Esophagus muscularis mucosa (tissue), 4 donors: ENCODE data around the gene EGR1. TPM values are rescaled to one million over a fixed set of nuclear protein-coding genes. Genes with fewer than 3 reads are reported as not detected.

ENCODE experiments used
- DNase-seq: peaks from one replicate; pipeline ENCODE4 v3.0.0-alpha.2; 2017; ENCODE audit errors: extremely low spot score
- H3K27ac ChIP-seq, 4 donors: fragments of 200-600 bp; sonication (generic); replicated peaks in 1 of 4; 1 replicate in 3 of 4; 2 replicates in 1 of 4; pipeline ENCODE4 v1.5.1; 2016 to 2019; ENCODE audit warnings: mild to moderate bottlenecking in 1 of 4
- H3K27me3 ChIP-seq, 4 donors: fragments of 200-600 bp; sonication (generic); one replicate each; pipeline versions ENCODE4 v1.5.1 to v1.6.0; 2016 to 2019
- H3K36me3 ChIP-seq, 4 donors: fragments of 200-600 bp; sonication (generic); one replicate each; pipeline ENCODE4 v1.5.1; 2016 to 2019
- H3K4me1 ChIP-seq, 4 donors: fragments of 200-600 bp; sonication (generic); one replicate each; pipeline ENCODE4 v1.5.1; 2016 to 2019
- H3K4me3 ChIP-seq, 4 donors: fragments of 200-600 bp; sonication (generic); 1 replicate in 2 of 4; 2 replicates in 2 of 4; pipeline ENCODE4 v1.5.1; 2016 to 2019; ENCODE audit warnings: mild to moderate bottlenecking in 4 of 4, moderate library complexity in 1 of 4
- H3K9me3 ChIP-seq, 4 donors: fragments of 200-600 bp; sonication (generic); 1 replicate in 3 of 4; 2 replicates in 1 of 4; pipeline ENCODE4 v1.5.1; 2016 to 2019
- CTCF ChIP-seq, 3 experiments: fragments of 200-600 bp in 2 of 3; fragments of 450-650 bp in 1 of 3; sonication (generic) in 2 of 3; IDR thresholded peaks; one replicate each; pipeline ENCODE4 v1.5.1; 2017 to 2019; ENCODE audit warnings: antibody characterized with exemption in 3 of 3, mild to moderate bottlenecking in 2 of 3, moderate library complexity in 1 of 3
- EP300 ChIP-seq: sonication (generic); formaldehyde crosslinking; IDR thresholded peaks from one replicate; pipeline ENCODE4 v1.6.1; 2017; ENCODE audit warnings: antibody characterized with exemption
- POLR2A ChIP-seq: fragments of 450-650 bp; IDR thresholded peaks from one replicate; pipeline ENCODE4 v1.6.1; 2017; ENCODE audit warnings: antibody characterized with exemption, moderate library complexity, mild to moderate bottlenecking, low read depth
- POLR2AphosphoS5 ChIP-seq, 2 donors: sonication (generic); formaldehyde crosslinking; IDR thresholded peaks; one replicate each; pipeline ENCODE4 v1.6.1; 2017; ENCODE audit warnings: antibody characterized with exemption in 2 of 2
- WGBS: methylation state at CpG from one replicate; pipeline ENCODE4 v1.1.5; 2018; 5-methylcytosine and 5-hydroxymethylcytosine counted together
- intact Hi-C: fragments of 100-400 bp; cut with DNase I; formaldehyde crosslinking; loops from one replicate; pipeline ENCODE4 v1.15.1; 2023
- total RNA-seq, 4 donors: library from RNA; depleted of rRNA; stranded (reverse); fragments of >200 nt; gene quantifications; one replicate each; pipeline versions ENCODE4 v1.1.0 to v1.2.1, GENCODE V29; 2016

Gene EGR1
- total RNA-seq, 4 donors from 2014 or later, result 9.6 to 138 (median 13.5) TPM

GRCh38 chr5:138498376-138498775 lies 33.1 kb downstream of the EGR1 start:
- H3K27ac ChIP-seq, result no peak overlapping the region
- DNase-seq, result no peak
- no peak overlapping the region for H3K4me3 ChIP-seq
- no peaks in the 10 kb centered on the region for H3K27me3 ChIP-seq
- WGBS, result 63% methylated on average over 4 of the region's 4 CpGs
- no peaks in the 10 kb centered on the region for H3K9me3 ChIP-seq
- H3K36me3 ChIP-seq, result no peaks in the 10 kb centered on the region
- peaks cover 0 to 23% (median 20%) of the 10 kb centered on the region in 4 donors for H3K4me1 ChIP-seq
- TF ChIP-seq POLR2A (no peak), EP300 (no peak), CTCF (IDR thresholded peaks at IDR 0.05) (no peak), POLR2AphosphoS5 (IDR thresholded peaks at IDR 0.05) (no peak)
- intact Hi-C loops, result no loop called here

DNA sequence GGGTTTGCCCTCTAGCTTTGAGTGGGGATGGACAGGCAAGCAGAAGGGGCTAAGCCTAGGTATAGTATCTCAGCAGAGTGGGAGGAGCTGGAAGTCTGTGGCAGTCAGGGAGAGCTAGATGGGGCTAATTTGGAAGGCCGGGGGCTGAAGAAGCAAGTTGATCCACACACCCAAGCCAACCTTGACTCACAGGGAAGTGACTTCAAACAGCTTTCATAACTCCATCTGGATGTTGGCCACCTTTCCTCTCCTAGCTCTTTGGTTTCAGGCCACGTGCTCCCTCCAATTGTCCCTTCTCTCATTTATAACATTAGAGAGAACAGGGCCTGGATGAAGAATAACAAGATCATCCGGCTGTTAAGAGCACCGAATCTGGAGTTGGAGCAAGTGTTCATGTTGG lies 36.8 kb downstream of the EGR1 start:
- Histone ChIP-seq H3K9me3 (no peaks in the 10 kb centered on the region), H3K27ac (peak overlapping the region; percentile 24 to 72 (median 50)), H3K27me3 (no peaks in the 10 kb centered on the region), H3K4me3 (no peak overlapping the region), H3K36me3 (peaks cover 4 to 14% (median 7%) of the 10 kb centered on the region in 4 donors), H3K4me1 (peaks cover 18 to 39% (median 39%) of the 10 kb centered on the region in 4 donors)
- intact Hi-C loops, result loop anchor here (5.0 kb wide), 1 partner anchor 40 kb away; the partner anchor contains the start of gene ETF1
- TF ChIP-seq EP300 (no peak), POLR2AphosphoS5 (IDR thresholded peaks at IDR 0.05) (peak in 1 of 2 donors; percentile 17)
- no peak for DNase-seq
- WGBS, result 31% methylated on average over 4 of the region's 4 CpGs

DNA sequence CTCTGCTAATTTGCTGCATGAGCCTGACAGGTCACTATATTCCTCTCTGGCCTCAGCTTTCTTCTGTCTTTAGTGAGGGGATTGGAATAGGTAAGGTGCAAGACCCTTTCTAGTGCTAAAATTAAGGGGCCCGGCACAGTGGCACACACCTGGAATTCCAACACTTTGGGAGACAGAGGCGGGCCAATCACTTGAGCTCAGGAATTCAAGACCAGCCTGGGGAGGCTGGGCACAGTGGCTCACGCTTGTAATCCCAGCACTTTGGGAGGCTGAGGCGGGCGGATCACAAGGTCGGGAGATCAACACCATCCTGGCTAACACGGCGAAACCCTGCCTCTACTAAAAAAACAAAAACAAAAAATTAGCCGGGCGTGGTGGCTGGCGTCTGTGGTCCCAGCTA lies 37.2 kb downstream of the EGR1 start:
- WGBS, result 91% methylated on average over 11 of the region's 11 CpGs

DNA sequence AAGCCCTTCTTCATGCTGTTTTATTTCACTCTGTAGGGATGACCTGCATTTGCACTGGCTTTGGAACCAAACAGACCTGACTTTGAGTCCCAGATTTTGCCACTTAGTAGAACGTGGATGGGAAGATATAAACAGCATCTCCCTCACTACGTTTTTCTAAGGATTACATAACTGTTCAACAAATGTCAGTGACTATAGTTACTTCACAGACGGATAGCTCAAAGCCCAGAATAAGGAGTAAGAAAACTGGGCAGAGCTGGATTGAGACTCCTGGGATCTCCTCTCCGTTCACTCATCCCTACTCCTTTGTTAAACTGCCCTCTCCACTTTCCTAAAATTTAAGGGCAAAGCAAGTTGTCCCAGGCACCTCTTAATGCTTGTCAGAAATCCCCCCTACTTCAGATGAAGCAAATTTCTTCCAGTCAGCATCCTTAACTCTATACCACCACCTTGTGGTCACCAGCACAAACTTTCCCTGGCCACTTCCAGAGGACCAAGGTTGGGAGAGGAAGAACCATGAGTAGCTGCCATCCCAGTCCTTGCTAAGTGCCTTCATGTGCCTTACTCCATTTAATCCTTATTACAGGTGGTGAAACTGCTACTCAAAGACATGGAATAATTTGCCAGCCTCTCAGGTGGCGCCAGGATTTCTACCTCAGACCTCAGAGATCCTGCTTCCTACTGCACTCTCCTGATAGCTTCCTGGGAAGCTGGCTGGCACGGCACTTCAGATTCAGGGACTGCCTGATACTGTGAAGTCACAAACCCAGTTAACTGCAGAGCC lies 38.4 kb downstream of the EGR1 start:
- 23% methylated on average over 6 of the region's 6 CpGs for WGBS
- intact Hi-C loops, result loop anchor here (1.0 to 5.0 kb wide), 2 partner anchors 39 to 53 kb away; partner anchors contain the start of gene ETF1
- DNase-seq, result no peak
- peak; percentile 77 to 85 (median 82) for TF ChIP-seq CTCF (IDR thresholded peaks at IDR 0.05)
- TF ChIP-seq POLR2A, result no peak
- peak in 1 of 2 donors; percentile 38 for TF ChIP-seq POLR2AphosphoS5 (IDR thresholded peaks at IDR 0.05)
- H3K27me3 ChIP-seq, result no peaks in the 10 kb centered on the region
- H3K36me3 ChIP-seq, result peaks cover 19 to 30% (median 22%) of the 10 kb centered on the region in 4 donors
- H3K27ac ChIP-seq, result peak overlapping the region; percentile 55 to 72 (median 61)
- H3K9me3 ChIP-seq, result no peaks in the 10 kb centered on the region
- H3K4me1 ChIP-seq, result peaks cover 18 to 39% (median 39%) of the 10 kb centered on the region in 4 donors
- no peak overlapping the region for H3K4me3 ChIP-seq

More for the DNA sequence above, 37.2 kb downstream of the EGR1 start:
- Histone ChIP-seq H3K27me3 (no peaks in the 10 kb centered on the region), H3K4me1 (peaks cover 18 to 39% (median 39%) of the 10 kb centered on the region in 4 donors), H3K36me3 (peaks cover 8 to 18% (median 11%) of the 10 kb centered on the region in 4 donors), H3K9me3 (no peaks in the 10 kb centered on the region), H3K27ac (peak overlapping the region in 3 of 4 donors; percentile 35 to 72 (median 64)), H3K4me3 (no peak overlapping the region)
- TF ChIP-seq POLR2A (no peak), EP300 (no peak), CTCF (IDR thresholded peaks at IDR 0.05) (no peak), POLR2AphosphoS5 (IDR thresholded peaks at IDR 0.05) (no peak)
- DNase-seq, result no peak
- intact Hi-C loops, result loop anchor here (5.0 kb wide), 1 partner anchor 40 kb away; the partner anchor contains the start of gene ETF1

GRCh38 chr5:138504799-138505198 lies 39.5 kb downstream of the EGR1 start:
- TF ChIP-seq EP300 (no peak), POLR2AphosphoS5 (IDR thresholded peaks at IDR 0.05) (peak; percentile 23 to 39), POLR2A (no peak)
- H3K4me1 ChIP-seq, result peaks cover 18 to 39% (median 39%) of the 10 kb centered on the region in 4 donors
- H3K27me3 ChIP-seq, result no peaks in the 10 kb centered on the region
- H3K27ac ChIP-seq, result peak overlapping the region; percentile 55 to 72 (median 61)
- peaks cover 21 to 41% (median 30%) of the 10 kb centered on the region in 4 donors for H3K36me3 ChIP-seq
- H3K9me3 ChIP-seq, result no peaks in the 10 kb centered on the region
- 52% methylated on average over 4 of the region's 4 CpGs for WGBS
- no peak for DNase-seq
- intact Hi-C loops, result loop anchor here (5.0 kb wide), 1 partner anchor 38 kb away; the partner anchor contains the start of gene ETF1
- H3K4me3 ChIP-seq, result no peak overlapping the region
